ENCODE measurements around the gene MBTPS1.

DNA sequence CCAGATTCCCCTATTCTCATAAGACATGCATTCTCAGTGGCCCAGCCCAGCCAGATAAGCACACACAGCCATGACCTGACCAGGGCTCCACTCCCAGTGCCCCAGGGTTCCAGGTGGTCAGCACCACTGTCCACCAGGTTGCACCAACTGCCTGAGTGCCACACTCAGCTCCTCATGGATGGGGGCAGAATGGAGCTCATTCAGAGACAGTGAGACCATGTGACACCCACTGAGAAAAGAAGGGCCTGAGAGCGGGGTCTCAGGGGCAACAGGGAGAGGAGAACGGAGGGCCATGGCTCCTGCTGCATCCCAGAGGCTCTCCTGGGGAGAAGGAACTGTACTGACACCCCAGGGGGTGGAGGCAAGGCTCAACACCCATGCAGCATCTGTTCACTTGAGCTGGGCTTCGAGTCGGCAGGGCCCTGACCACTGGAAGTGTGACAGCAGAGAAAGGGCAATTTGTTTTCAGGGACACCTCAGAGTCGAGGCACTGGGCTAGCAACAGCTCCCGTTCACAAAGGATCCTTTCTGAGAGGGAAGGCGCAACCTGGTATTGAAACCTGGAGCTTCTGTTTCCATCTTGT is 55.4 kb downstream of the MBTPS1 start:
- TF ChIP-seq, protein P1, sequence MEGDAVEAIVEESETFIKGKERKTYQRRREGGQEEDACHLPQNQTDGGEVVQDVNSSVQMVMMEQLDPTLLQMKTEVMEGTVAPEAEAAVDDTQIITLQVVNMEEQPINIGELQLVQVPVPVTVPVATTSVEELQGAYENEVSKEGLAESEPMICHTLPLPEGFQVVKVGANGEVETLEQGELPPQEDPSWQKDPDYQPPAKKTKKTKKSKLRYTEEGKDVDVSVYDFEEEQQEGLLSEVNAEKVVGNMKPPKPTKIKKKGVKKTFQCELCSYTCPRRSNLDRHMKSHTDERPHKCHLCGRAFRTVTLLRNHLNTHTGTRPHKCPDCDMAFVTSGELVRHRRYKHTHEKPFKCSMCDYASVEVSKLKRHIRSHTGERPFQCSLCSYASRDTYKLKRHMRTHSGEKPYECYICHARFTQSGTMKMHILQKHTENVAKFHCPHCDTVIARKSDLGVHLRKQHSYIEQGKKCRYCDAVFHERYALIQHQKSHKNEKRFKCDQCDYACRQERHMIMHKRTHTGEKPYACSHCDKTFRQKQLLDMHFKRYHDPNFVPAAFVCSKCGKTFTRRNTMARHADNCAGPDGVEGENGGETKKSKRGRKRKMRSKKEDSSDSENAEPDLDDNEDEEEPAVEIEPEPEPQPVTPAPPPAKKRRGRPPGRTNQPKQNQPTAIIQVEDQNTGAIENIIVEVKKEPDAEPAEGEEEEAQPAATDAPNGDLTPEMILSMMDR (conservative IDR thresholded peaks at IDR 0.05 in 1 of 2, IDR thresholded peaks at IDR 0.05 in 1 of 2; ENCODE audit: extremely low read depth in 1 of 2, insufficient read depth in 1 of 2, low read depth in 1 of 2, low read length in 2 of 2): no peak
- TF ChIP-seq EZH2 (IDR thresholded peaks at IDR 0.05; ENCODE audit: borderline replicate concordance, low read length): no peak
